Right lobe of liver (tissue), 4 donors: Measurements from ENCODE around the gene ANO4.

Experiments
- CTCF ChIP-seq, 4 donors: fragments of 200-600 bp in 3 of 4; fragments of 450-650 bp in 1 of 4; IDR thresholded peaks; one replicate each; pipeline versions ENCODE4 v1.5.1 to v1.8.0; 2016 to 2022; ENCODE audit warnings: antibody characterized with exemption in 4 of 4, mild to moderate bottlenecking in 2 of 4
- POLR2A ChIP-seq: fragments of 450-650 bp; IDR thresholded peaks from one replicate; pipeline ENCODE4 v1.6.1; 2017; ENCODE audit warnings: antibody characterized with exemption, mild to moderate bottlenecking
- donor health status: DM: no; HTN: no; CAD: no.
- donor health status: DM: no; HTN: no; CAD: no.
- donor health status: DM: no; HTN: yes; CAD: no.

GRCh38 chr12:100789146-100789545 lies 5.4 kb upstream of the ANO4 start:
- TF ChIP-seq CTCF (IDR thresholded peaks at IDR 0.05) = no peak
- no peak for TF ChIP-seq POLR2A
